GM21447 (cell line): ENCODE data around the gene CD248.
"Not testable (repeated sequence)": the region's sequence is repeated elsewhere in the genome, so short reads cannot be mapped to it uniquely, and the experiment has no call there.

Source experiments
- ATAC-seq: cut with Tn5 transposase; IDR thresholded peaks from one replicate; pipeline ENCODE4 v1.9.1; 2021; ENCODE audit not compliant: unreplicated experiment

The CD248 gene

GRCh38 chr11:66316849-66317251 is at the start of gene CD248:
TSS of gene CD248 (minus strand) at chr11:66317044. CDS start at chr11:66317027, 17 bp downstream.
- no peak for ATAC-seq

- no peak for ATAC-seq
Measured at GRCh38 chr11:66365711-66366619, 49.1 kb upstream of the CD248 start.

GRCh38 chr11:66365166-66365565 is 48.3 kb upstream of the CD248 start:
- no peak for ATAC-seq

- ATAC-seq, result no peak
Measured at GRCh38 chr11:66363805-66364535, 47.1 kb upstream of the CD248 start.

- ATAC-seq, result no peak
Measured at GRCh38 chr11:66363187-66363601, 46.4 kb upstream of the CD248 start.

GRCh38 chr11:66362481-66363147 is 45.8 kb upstream of the CD248 start:
- no peak for ATAC-seq

- no peak for ATAC-seq
Measured at GRCh38 chr11:66361502-66361941, 44.7 kb upstream of the CD248 start.

- ATAC-seq, result no peak
Measured at GRCh38 chr11:66360406-66361073, 43.7 kb upstream of the CD248 start.

GRCh38 chr11:66359662-66360087 is 42.8 kb upstream of the CD248 start:
- no peak for ATAC-seq

GRCh38 chr11:66350560-66351235 is 33.9 kb upstream of the CD248 start:
- ATAC-seq, result not testable (repeated sequence)

- ATAC-seq, result no peak
Measured at GRCh38 chr11:66349084-66349386, 32.2 kb upstream of the CD248 start.

- peak; percentile 38 for ATAC-seq
Measured at GRCh38 chr11:66347425-66348276, 30.8 kb upstream of the CD248 start, which contains the start of gene B4GAT1. TSS of gene B4GAT1 (minus strand) at chr11:66347629. CDS start at chr11:66347545, 84 bp downstream.

- no peak for ATAC-seq
Measured at GRCh38 chr11:66346476-66347424, 29.9 kb upstream of the CD248 start.

- no peak for ATAC-seq
Measured at GRCh38 chr11:66345316-66345649, 28.4 kb upstream of the CD248 start.

- ATAC-seq, result peak; percentile 74
Measured at GRCh38 chr11:66344550-66345315, 27.9 kb upstream of the CD248 start, which contains the start of gene BRMS1. TSS of gene BRMS1 (minus strand) at chr11:66345104. CDS start at chr11:66342234, 2,870 bp downstream.

- no peak for ATAC-seq
Measured at GRCh38 chr11:66343176-66343575, 26.3 kb upstream of the CD248 start.

- no peak for ATAC-seq
Measured at GRCh38 chr11:66341502-66342126, 24.8 kb upstream of the CD248 start.
